SJSA1 (cell line): ENCODE measurements around the gene LARGE2. TPM values are rescaled to one million over a fixed set of nuclear protein-coding genes. Genes with fewer than 3 reads are reported as not detected.

Source experiments
- DNase-seq, 2 experiments: peaks; one replicate each; pipeline ENCODE4 v3.0.0-alpha.2; 2015 to 2020; ENCODE audit warnings: low spot score in 2 of 2, low read depth in 1 of 2
- H3K27ac ChIP-seq: fragments of 250-450 bp; sonication (Bioruptor Pico); 2 replicates; pipeline ENCODE4 v1.5.1; 2020; ENCODE audit warnings: mild to moderate bottlenecking, moderate library complexity
- H3K27me3 ChIP-seq: fragments of 250-450 bp; sonication (Bioruptor Pico); replicated peaks from 2 replicates; pipeline ENCODE4 v1.5.1; 2020; ENCODE audit warnings: mild to moderate bottlenecking, moderate library complexity
- H3K36me3 ChIP-seq: fragments of 250-450 bp; sonication (Bioruptor Pico); 2 replicates; pipeline ENCODE4 v1.5.1; 2020; ENCODE audit warnings: mild to moderate bottlenecking
- H3K4me1 ChIP-seq: fragments of 250-450 bp; sonication (Bioruptor Pico); replicated peaks from 2 replicates; pipeline ENCODE4 v1.6.1; 2021; ENCODE audit warnings: mild to moderate bottlenecking
- H3K4me3 ChIP-seq: fragments of 250-450 bp; sonication (Bioruptor Pico); 2 replicates; pipeline ENCODE4 v1.5.1; 2020; ENCODE audit warnings: mild to moderate bottlenecking
- H3K9me3 ChIP-seq: fragments of 250-450 bp; sonication (Bioruptor Pico); replicated peaks from 2 replicates; pipeline ENCODE4 v1.5.1; 2020; ENCODE audit warnings: mild to moderate bottlenecking
- total RNA-seq: library from RNA; depleted of rRNA; stranded (reverse); fragments of >200 nt; shearing (Covaris generic); gene quantifications from 2 replicates; pipeline ENCODE4 v1.2.3, GENCODE V29; 2014; rRNA removed

The LARGE2 gene
- total RNA-seq = not detected in 2 replicates

GRCh38 chr11:45922425-45923082, at the start of gene LARGE2:
Gene LARGE2 (plus strand): TSS chr11:45922656. CDS start chr11:45922883, 227 bp downstream.
- H3K27me3 ChIP-seq = peaks cover 34% of the 10 kb centered on the region
- peak in 1 of 2 experiments; percentile 38 for DNase-seq
- peaks cover 2% of the 10 kb centered on the region for H3K36me3 ChIP-seq
- H3K4me1 ChIP-seq = peaks cover 13% of the 10 kb centered on the region
- H3K27ac ChIP-seq = no peak within 1 kb of the TSS
- H3K9me3 ChIP-seq = peaks cover 5% of the 10 kb centered on the region
- peak within 1 kb of the TSS; percentile 5; the same call in 1 of the 2 replicates for H3K4me3 ChIP-seq

- H3K36me3 ChIP-seq = peaks cover 84% of the 10 kb centered on the region
- no peak for DNase-seq
- H3K4me1 ChIP-seq = peaks cover 17% of the 10 kb centered on the region
These were observed 46.1 kb upstream of the LARGE2 start for GRCh38 chr11:45876401-45876800.

GRCh38 chr11:45877221-45877620, 45.2 kb upstream of the LARGE2 start:
- H3K4me3 ChIP-seq = no peak overlapping the region
- no peak for DNase-seq
- H3K36me3 ChIP-seq = peaks cover 82% of the 10 kb centered on the region
- no peaks in the 10 kb centered on the region for H3K27me3 ChIP-seq
- no peaks in the 10 kb centered on the region for H3K9me3 ChIP-seq
- H3K4me1 ChIP-seq = peaks cover 14% of the 10 kb centered on the region
- H3K27ac ChIP-seq = no peak overlapping the region

More at GRCh38 chr11:45876401-45876800, 46.1 kb upstream of the LARGE2 start:
- no peak overlapping the region for H3K4me3 ChIP-seq
- no peak overlapping the region for H3K27ac ChIP-seq
- H3K27me3 ChIP-seq = no peaks in the 10 kb centered on the region
- H3K9me3 ChIP-seq = no peaks in the 10 kb centered on the region

- Histone ChIP-seq H3K4me3 (no peak overlapping the region), H3K27me3 (no peaks in the 10 kb centered on the region), H3K9me3 (no peaks in the 10 kb centered on the region), H3K27ac (no peak overlapping the region), H3K4me1 (peaks cover 10% of the 10 kb centered on the region), H3K36me3 (peaks cover 84% of the 10 kb centered on the region)
- DNase-seq = no peak
These were observed 44.6 kb upstream of the LARGE2 start for GRCh38 chr11:45877845-45878244.

- peaks cover 5% of the 10 kb centered on the region; the same call in 1 of the 2 replicates for H3K4me1 ChIP-seq
- H3K36me3 ChIP-seq = peaks cover 64% of the 10 kb centered on the region
- no peak overlapping the region for H3K4me3 ChIP-seq
- no peak for DNase-seq
- H3K27me3 ChIP-seq = no peaks in the 10 kb centered on the region
- H3K9me3 ChIP-seq = no peaks in the 10 kb centered on the region
- H3K27ac ChIP-seq = no peak overlapping the region
These were observed 42.4 kb upstream of the LARGE2 start for GRCh38 chr11:45879803-45880686.

- Histone ChIP-seq H3K9me3 (peaks cover 3% of the 10 kb centered on the region; the same call in 1 of the 2 replicates), H3K4me3 (no peak overlapping the region), H3K36me3 (peaks cover 55% of the 10 kb centered on the region), H3K27ac (no peak overlapping the region), H3K27me3 (peaks cover 4% of the 10 kb centered on the region), H3K4me1 (peaks cover 13% of the 10 kb centered on the region)
- no peak for DNase-seq
These were observed 41.5 kb upstream of the LARGE2 start for GRCh38 chr11:45880772-45881570.

GRCh38 chr11:45881708-45882368, 40.6 kb upstream of the LARGE2 start:
- Histone ChIP-seq H3K36me3 (peaks cover 48% of the 10 kb centered on the region), H3K9me3 (peaks cover 3% of the 10 kb centered on the region; the same call in 1 of the 2 replicates), H3K27ac (no peak overlapping the region), H3K4me1 (peaks cover 13% of the 10 kb centered on the region), H3K27me3 (peaks cover 6% of the 10 kb centered on the region), H3K4me3 (no peak overlapping the region)
- no peak for DNase-seq

- no peak overlapping the region for H3K27ac ChIP-seq
- peaks cover 13% of the 10 kb centered on the region for H3K4me1 ChIP-seq
- H3K36me3 ChIP-seq = peaks cover 27% of the 10 kb centered on the region
- H3K27me3 ChIP-seq = peaks cover 6% of the 10 kb centered on the region
- H3K4me3 ChIP-seq = no peak overlapping the region
- H3K9me3 ChIP-seq = peaks cover 3% of the 10 kb centered on the region; the same call in 1 of the 2 replicates
- DNase-seq = no peak
These were observed 37.8 kb upstream of the LARGE2 start for GRCh38 chr11:45884596-45885185.

GRCh38 chr11:45885274-45885920, 37.1 kb upstream of the LARGE2 start, which contains the start of gene MAPK8IP1:
Gene MAPK8IP1 (plus strand): TSS chr11:45885651. CDS start chr11:45885821, 170 bp downstream.
- peak; percentile 33 to 70 for DNase-seq
- Histone ChIP-seq H3K4me3 (peak within 1 kb of the TSS; percentile 41), H3K4me1 (peaks cover 9% of the 10 kb centered on the region), H3K36me3 (peaks cover 22% of the 10 kb centered on the region), H3K27ac (no peak within 1 kb of the TSS), H3K27me3 (peaks cover 6% of the 10 kb centered on the region), H3K9me3 (peaks cover 3% of the 10 kb centered on the region; the same call in 1 of the 2 replicates)

- Histone ChIP-seq H3K4me1 (peaks cover 9% of the 10 kb centered on the region), H3K4me3 (peak overlapping the region; percentile 41), H3K36me3 (peaks cover 15% of the 10 kb centered on the region), H3K9me3 (peaks cover 3% of the 10 kb centered on the region; the same call in 1 of the 2 replicates), H3K27me3 (peaks cover 6% of the 10 kb centered on the region), H3K27ac (no peak overlapping the region)
- no peak for DNase-seq
These were observed 36.3 kb upstream of the LARGE2 start for GRCh38 chr11:45885921-45886721.

GRCh38 chr11:45886816-45887520, 35.5 kb upstream of the LARGE2 start:
- Histone ChIP-seq H3K9me3 (peaks cover 3% of the 10 kb centered on the region; the same call in 1 of the 2 replicates), H3K4me3 (no peak overlapping the region), H3K36me3 (peaks cover 7% of the 10 kb centered on the region), H3K4me1 (peaks cover 9% of the 10 kb centered on the region), H3K27me3 (peaks cover 6% of the 10 kb centered on the region), H3K27ac (no peak overlapping the region)
- DNase-seq = no peak
